GM12874 (cell line): ENCODE measurements around the gene FAR2.

ENCODE experiments used
- TF ChIP-seq, protein P1 (sequence below): IDR thresholded peaks from 2 replicates; pipeline ENCODE4 v1.5.1; 2011; ENCODE audit warnings: low read depth, mild to moderate bottlenecking, control low read depth, low read length, moderate library complexity; ENCODE audit not compliant: insufficient read depth

FAR2 gene

DNA sequence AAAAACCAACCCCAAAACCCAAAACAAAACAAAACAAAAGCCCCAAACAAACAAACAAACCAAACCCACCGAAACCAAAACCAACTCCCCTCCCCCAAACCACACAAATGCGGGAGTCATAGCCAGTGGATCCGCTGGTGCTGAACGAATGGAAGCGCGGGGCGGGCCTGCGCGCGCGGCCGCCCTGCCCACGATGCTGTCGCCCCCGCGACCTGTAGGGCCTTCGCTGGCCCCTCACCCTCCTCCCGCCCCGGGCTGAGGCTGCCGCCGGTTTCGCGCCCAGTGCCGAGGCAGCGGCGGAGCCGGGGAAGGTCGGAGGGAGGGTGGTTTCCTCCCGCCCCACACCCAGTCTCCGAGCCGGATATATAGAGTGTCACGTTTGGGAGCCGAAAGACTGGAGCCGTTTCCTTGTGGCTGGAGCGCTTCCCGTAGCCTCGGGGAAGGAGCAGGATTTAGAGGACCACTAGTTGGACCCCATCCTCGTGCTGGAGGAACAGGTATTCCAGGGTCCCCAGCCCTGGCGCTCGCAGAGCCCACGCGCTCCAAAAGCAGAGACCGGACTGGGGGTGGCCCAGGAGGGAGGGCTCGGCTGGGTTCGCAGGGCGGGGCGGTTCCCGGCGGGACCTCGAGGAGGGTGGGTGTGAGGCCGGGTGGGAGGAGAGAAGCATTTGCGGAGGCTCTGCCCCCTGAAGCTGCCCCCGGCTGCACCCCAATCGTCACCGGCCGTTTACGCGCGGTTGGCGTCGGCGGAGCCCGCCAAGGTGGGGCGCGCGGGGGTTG, at the start of gene FAR2:
FAR2 (plus strand) TSS at position 368 of the 780 bp plus-strand sequence. CDS start 121,172 bp downstream, outside the sequence.
- TF ChIP-seq, protein P1, sequence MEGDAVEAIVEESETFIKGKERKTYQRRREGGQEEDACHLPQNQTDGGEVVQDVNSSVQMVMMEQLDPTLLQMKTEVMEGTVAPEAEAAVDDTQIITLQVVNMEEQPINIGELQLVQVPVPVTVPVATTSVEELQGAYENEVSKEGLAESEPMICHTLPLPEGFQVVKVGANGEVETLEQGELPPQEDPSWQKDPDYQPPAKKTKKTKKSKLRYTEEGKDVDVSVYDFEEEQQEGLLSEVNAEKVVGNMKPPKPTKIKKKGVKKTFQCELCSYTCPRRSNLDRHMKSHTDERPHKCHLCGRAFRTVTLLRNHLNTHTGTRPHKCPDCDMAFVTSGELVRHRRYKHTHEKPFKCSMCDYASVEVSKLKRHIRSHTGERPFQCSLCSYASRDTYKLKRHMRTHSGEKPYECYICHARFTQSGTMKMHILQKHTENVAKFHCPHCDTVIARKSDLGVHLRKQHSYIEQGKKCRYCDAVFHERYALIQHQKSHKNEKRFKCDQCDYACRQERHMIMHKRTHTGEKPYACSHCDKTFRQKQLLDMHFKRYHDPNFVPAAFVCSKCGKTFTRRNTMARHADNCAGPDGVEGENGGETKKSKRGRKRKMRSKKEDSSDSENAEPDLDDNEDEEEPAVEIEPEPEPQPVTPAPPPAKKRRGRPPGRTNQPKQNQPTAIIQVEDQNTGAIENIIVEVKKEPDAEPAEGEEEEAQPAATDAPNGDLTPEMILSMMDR, result no peak

DNA sequence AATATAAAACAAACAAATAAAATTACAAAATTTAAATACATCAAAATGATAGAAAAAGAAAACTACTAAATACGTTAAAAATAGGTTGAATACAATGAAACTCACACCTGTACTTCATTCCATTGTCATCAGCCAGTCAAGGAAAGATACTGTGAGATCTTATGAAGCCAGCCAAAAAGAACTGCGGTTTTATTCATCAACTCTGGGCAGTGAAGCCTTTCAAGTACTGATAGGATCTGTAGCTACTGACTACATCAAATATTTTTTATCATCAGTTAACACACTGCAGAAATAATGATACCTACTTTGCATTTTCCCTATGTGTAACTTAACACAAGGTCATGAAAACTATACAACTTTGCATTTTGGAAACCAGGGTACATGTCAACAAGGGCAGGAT, 46.3 kb upstream of the FAR2 start:
- TF ChIP-seq, protein P1, result no peak

DNA sequence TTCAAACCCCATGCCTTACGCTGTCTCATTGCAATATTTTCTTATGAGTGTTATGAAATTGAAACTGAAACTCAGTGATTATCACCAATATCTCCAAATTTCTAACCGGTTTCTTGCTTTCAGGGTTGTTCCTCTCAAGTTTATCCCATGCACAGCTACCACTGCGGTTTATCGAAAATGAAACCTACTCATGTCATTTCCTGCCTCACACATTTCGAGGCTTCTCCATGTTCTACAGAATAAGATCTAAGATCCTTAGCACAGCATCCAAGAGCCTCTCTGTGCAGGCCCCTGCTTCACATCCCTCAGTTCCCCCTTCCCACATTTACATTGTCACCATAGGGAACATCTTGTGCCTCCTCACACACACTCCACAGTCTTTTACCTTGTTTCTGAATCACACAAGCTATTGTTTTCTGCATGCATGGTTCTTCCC, 45.5 kb upstream of the FAR2 start:
- TF ChIP-seq, protein P1, result no peak

DNA sequence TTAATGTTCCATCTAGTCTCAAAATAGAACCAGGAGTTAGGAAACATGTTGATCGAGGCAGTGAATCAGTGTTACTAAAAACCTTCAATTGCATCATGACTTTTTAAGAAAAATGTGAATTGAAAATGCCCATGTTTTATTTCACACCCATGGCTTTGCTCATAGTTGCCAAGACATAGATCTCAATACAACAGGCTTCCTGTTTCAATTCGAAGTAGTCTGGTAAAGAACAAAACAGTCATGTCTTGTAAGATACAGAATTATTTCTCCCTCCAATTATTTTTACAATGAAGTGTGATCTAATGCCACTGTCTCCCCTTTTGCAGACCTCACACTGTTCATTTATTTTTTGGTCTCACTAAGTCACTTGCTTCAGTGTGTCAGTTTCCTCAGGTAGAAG, 44.6 kb upstream of the FAR2 start:
- TF ChIP-seq, protein P1, result no peak

DNA sequence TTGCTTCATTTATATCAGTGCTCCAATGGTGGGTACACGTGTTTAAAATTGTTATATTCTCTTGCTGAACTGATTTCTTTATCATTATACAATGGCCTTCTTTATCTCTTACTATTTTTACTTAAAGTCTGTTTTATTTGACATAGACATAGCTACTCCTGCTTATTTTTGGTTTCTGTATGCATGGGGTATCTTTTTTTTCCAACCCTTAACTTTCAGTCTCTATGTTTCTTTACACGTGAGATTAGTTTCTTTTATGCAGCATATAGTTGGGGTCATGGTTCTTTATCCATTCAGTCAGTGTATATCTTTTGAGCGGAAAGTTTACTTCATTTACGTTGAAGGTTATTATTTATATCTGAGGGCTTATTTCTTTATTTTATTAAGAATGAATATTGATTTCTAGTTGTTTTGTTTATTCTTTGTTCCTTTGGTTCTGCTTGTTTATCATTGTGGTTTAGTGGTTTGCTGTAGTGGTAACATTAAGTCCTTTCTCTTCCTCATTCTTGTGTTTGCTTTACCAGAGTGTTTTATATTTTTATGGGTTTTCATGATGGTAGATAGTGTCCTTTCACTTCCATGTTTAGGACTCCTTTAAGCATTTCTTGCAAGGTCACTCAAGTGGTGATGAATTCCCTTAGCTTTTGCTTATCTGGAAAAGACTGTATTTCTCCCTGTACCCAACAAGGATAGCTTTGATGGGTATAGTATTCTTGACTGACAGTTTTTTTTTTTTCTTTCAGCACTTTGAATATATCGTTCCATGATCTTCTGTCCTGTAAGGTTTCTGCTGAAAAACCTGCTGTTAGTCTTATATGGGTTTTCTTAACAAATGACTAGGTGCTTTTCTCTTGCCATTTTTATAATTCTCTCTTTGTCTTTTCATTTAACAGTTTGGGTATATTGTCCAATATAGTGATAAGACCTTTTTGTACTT, 38.3 kb upstream of the FAR2 start:
- TF ChIP-seq, protein P1, result no peak

DNA sequence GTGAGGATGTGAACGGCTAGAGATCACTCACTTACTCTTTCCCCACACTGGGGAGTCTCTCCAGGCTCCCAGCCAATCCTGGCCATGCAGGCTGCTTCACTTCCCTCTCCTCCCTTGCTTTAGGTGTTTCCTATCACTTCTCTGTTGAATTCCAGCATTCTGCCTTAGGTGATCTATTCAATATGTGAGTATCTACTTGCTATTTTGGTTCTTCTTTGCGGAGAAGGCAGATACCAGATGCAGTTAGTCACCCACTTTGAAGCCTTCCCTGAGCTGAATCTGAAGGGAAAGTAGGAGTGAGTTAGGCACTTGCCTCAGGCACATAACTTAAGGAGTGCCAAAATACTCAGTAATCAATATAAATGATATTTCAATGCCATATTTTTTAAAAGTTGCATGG, 36.0 kb upstream of the FAR2 start:
- TF ChIP-seq, protein P1, result no peak

DNA sequence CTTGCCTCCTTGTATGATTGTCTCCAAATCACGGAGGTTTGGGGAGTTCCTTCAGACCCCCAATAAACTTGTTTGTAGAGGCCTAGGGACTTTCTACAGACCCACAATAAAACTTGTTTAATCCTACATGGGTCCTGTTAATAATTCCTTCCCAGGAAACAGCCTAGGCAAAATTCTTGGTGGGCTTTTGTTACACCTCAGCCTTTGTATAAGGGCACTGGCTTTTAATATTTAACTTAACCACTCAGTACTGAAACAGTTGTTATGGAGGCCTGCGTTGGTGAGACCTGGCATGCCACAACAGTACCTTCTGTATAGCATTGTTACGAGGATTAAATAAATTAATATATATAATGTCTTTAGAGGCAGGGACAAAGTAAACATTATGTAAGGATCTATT, 32.7 kb upstream of the FAR2 start:
- TF ChIP-seq, protein P1, result no peak
